H1 (cell line): Measurements from ENCODE around the gene HOMER2. TPM values are rescaled to one million over a fixed set of nuclear protein-coding genes. Genes with fewer than 3 reads are reported as not detected.

Experiments used
- CHD1 ChIP-seq: IDR thresholded peaks from 2 replicates; pipeline ENCODE4 v1.6.1; 2012; ENCODE audit warnings: low read depth, low read length, improper control_type of control experiment
- CHD7 ChIP-seq: fragments of 300-600 bp; sonication (generic); IDR thresholded peaks from 2 replicates; pipeline ENCODE4 v1.7.1; 2012; ENCODE audit warnings: low read length, moderate library complexity, mild to moderate bottlenecking, inconsistent platforms; ENCODE audit not compliant: insufficient replicate concordance
- EGR1 ChIP-seq: IDR thresholded peaks from 2 replicates; pipeline ENCODE4 v1.6.1; 2011; ENCODE audit warnings: low read depth, low read length, borderline replicate concordance
- GTF2F1 ChIP-seq: IDR thresholded peaks from 2 replicates; pipeline ENCODE4 v1.6.1; 2012; ENCODE audit warnings: low read depth, low read length, improper control_type of control experiment, borderline replicate concordance
- KDM5A ChIP-seq: fragments of 200-600 bp; IDR thresholded peaks from 2 replicates; pipeline ENCODE4 v1.7.1; 2012; ENCODE audit warnings: mild to moderate bottlenecking, low read length, inconsistent platforms, mixed read lengths
- POU5F1 ChIP-seq: IDR thresholded peaks from 2 replicates; pipeline ENCODE4 v1.6.1; 2011; ENCODE audit warnings: low read depth, mild to moderate bottlenecking, low read length, moderate library complexity
- SAP30 ChIP-seq: fragments of 300-600 bp; sonication (generic); IDR thresholded peaks from 2 replicates; pipeline ENCODE4 v1.7.1; 2012; ENCODE audit warnings: low read length, moderate library complexity, mild to moderate bottlenecking, inconsistent platforms; ENCODE audit not compliant: insufficient read depth, insufficient replicate concordance
- polyA plus RNA-seq, 7 experiments: library from polyadenylated mRNA; depleted of rRNA in 3 of 7; stranded (reverse) in 5 of 7; unstranded in 2 of 7; fragments of >200 nt in 5 of 7; fragments of 200-250 nt in 2 of 7; gene quantifications; 1 replicate in 5 of 7; 2 replicates in 1 of 7; 4 replicates in 1 of 7; pipeline versions ENCODE4 v1.2.1 to v1.2.3, GENCODE V29; 2011 to 2013; ENCODE audit warnings: missing spikeins in 2 of 7, mixed read lengths in 2 of 7
- total RNA-seq: library from RNA; stranded (reverse); fragmentation: NEBNext Ultra II Directional; extraction: Animal tissue kit (Norgen Biotek cat#: 25700); gene quantifications from 2 replicates; pipeline ENCODE4 v1.2.1, GENCODE V29; 2021
- TF ChIP-seq, protein P1 (sequence below): IDR thresholded peaks from 2 replicates; pipeline ENCODE4 v1.6.1; 2011; ENCODE audit warnings: low read depth, mild to moderate bottlenecking, low read length; ENCODE audit not compliant: insufficient read depth

The HOMER2 gene
- total and polyA plus RNA-seq, 2 of the 8 experiments (the other 6 are each of a cell fraction or from before 2014, with no cell fraction given): 12.5 to 27.6 TPM

DNA sequence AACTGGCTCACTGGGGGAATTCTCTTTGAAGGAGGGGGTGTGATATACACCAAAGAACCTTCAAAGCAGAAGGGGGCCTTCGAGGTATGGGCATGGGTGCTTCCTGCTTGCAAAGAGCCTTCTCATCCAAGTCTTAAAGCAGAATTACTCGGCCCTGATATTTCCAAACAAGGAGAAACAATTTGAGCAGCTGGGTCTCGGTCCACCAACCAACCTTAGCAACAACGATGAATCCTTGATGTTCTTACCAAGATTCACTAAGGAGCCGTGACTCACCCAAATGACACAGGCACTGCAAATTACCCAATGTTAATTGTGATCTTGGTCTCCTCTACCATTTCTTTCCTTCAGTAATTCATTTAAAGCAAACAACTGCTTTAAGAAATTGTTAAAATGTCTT is 7.7 kb downstream of the HOMER2 start (continued):
- no peak for TF ChIP-seq CHD7
- TF ChIP-seq EGR1: no peak
- TF ChIP-seq, protein P1, sequence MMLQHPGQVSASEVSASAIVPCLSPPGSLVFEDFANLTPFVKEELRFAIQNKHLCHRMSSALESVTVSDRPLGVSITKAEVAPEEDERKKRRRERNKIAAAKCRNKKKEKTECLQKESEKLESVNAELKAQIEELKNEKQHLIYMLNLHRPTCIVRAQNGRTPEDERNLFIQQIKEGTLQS: no peak
- no peak for TF ChIP-seq GTF2F1
- TF ChIP-seq KDM5A: no peak
- no peak for TF ChIP-seq SAP30
- no peak for TF ChIP-seq POU5F1
- no peak for TF ChIP-seq CHD1
